Esophagus muscularis mucosa (tissue), 3 donors: ENCODE results near the gene SPTB.

Experiments used
- POLR2A ChIP-seq: fragments of 450-650 bp; IDR thresholded peaks from one replicate; pipeline ENCODE4 v1.6.1; 2017; ENCODE audit warnings: antibody characterized with exemption, moderate library complexity, mild to moderate bottlenecking, low read depth
- POLR2AphosphoS5 ChIP-seq, 2 donors: sonication (generic); formaldehyde crosslinking; IDR thresholded peaks; one replicate each; pipeline ENCODE4 v1.6.1; 2017; ENCODE audit warnings: antibody characterized with exemption in 2 of 2
- TF ChIP-seq, protein P1 (sequence below), 3 experiments: fragments of 200-600 bp in 2 of 3; fragments of 450-650 bp in 1 of 3; sonication (generic) in 2 of 3; IDR thresholded peaks; one replicate each; pipeline ENCODE4 v1.5.1; 2017 to 2019; ENCODE audit warnings: antibody characterized with exemption in 3 of 3, mild to moderate bottlenecking in 2 of 3, moderate library complexity in 1 of 3

- TF ChIP-seq, protein P1, sequence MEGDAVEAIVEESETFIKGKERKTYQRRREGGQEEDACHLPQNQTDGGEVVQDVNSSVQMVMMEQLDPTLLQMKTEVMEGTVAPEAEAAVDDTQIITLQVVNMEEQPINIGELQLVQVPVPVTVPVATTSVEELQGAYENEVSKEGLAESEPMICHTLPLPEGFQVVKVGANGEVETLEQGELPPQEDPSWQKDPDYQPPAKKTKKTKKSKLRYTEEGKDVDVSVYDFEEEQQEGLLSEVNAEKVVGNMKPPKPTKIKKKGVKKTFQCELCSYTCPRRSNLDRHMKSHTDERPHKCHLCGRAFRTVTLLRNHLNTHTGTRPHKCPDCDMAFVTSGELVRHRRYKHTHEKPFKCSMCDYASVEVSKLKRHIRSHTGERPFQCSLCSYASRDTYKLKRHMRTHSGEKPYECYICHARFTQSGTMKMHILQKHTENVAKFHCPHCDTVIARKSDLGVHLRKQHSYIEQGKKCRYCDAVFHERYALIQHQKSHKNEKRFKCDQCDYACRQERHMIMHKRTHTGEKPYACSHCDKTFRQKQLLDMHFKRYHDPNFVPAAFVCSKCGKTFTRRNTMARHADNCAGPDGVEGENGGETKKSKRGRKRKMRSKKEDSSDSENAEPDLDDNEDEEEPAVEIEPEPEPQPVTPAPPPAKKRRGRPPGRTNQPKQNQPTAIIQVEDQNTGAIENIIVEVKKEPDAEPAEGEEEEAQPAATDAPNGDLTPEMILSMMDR (IDR thresholded peaks at IDR 0.05): no peak
- TF ChIP-seq POLR2A (no peak), POLR2AphosphoS5 (IDR thresholded peaks at IDR 0.05) (no peak)
Observed at GRCh38 chr14:64704743-64705380, 174.8 kb downstream of the SPTB start.
